ENCODE data around the gene CHL1. TPM values are rescaled to one million over a fixed set of nuclear protein-coding genes. Genes with fewer than 3 reads are reported as not detected.

CHL1 gene
- total and polyA plus RNA-seq, 7 donors = 0.43 to 1.9 (median 0.67) TPM

- TF ChIP-seq CTCF (IDR thresholded peaks at IDR 0.05) = no peak
- intact Hi-C loops (cut with DNase I) = no loop called here
Observed at GRCh38 chr3:249587-250262, 53.2 kb downstream of the CHL1 start.

DNA sequence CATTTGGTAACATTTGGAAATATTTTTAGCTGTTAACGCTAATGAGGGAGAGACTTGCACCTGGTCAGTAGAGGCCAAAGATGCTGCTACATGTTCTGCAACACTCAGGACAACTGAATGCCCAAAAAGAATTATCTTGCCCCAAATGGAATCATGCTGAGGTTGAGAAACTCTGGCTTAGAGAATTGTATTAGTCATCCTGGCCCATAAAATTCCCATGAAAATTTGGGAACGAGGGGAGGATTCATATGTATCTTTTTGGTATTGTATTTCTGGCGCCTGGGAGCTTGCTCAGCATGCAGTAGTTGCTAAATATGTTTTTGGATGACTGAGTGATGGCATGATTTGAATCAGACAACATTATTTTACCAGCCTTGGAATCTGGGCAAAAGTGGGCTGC, 59.9 kb downstream of the CHL1 start:
- no peak for DNase-seq
- WGBS, 3 donors = 56 to 79% (median 58%) methylated on average over 3 of the region's 3 CpGs
- Histone ChIP-seq H3K36me3 (ENCODE audit: insufficient read depth in 1 of 2, low read depth in 1 of 2) (no peaks in the 10 kb centered on the region), H3K4me1 (no peaks in the 10 kb centered on the region), H3K4me3 (no peak overlapping the region), H3K9me3 (no peaks in the 10 kb centered on the region), H3K27me3 (ENCODE audit: insufficient read depth in 3 of 3, low read length in 2 of 3) (no peaks in the 10 kb centered on the region), H3K27ac (no peak overlapping the region)
- no peak for TF ChIP-seq CTCF (IDR thresholded peaks at IDR 0.05)
- intact Hi-C loops (cut with DNase I) = no loop called here
- no peak for ATAC-seq

More at GRCh38 chr3:249587-250262, 53.2 kb downstream of the CHL1 start:
- H3K4me1 ChIP-seq = no peaks in the 10 kb centered on the region
- H3K9me3 ChIP-seq = no peaks in the 10 kb centered on the region
- H3K27ac ChIP-seq = no peak overlapping the region
- no peaks in the 10 kb centered on the region for H3K36me3 ChIP-seq (ENCODE audit: insufficient read depth in 1 of 2, low read depth in 1 of 2)
- H3K27me3 ChIP-seq (ENCODE audit: insufficient read depth in 3 of 3, low read length in 2 of 3) = no peaks in the 10 kb centered on the region
- no peak for ATAC-seq
- no peak overlapping the region for H3K4me3 ChIP-seq
- no peak for DNase-seq

DNA sequence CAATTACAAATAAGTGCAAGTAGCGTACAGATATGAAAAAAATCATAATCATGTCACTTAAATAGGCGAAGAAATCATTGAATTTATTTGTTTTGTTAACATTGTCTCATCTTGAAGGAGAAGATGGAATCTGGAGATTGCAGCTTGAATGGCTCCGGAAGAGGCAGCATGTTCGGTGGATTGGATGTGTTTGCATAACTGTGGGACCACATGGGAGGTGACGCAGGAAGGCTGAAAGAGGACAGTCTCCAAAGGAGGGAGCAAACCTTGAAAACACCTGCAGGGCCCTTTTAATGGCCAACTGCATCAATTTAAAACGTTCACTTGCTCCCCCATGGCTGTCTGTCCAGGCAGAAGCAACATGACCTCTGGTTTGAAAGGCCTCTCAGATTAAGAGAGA, 61.3 kb downstream of the CHL1 start:
- no peak for ATAC-seq
- no peak overlapping the region for H3K4me3 ChIP-seq
- no peak for TF ChIP-seq CTCF (IDR thresholded peaks at IDR 0.05)
- H3K27me3 ChIP-seq (ENCODE audit: insufficient read depth in 3 of 3, low read length in 2 of 3) = no peaks in the 10 kb centered on the region
- no peak for DNase-seq
- no peaks in the 10 kb centered on the region for H3K9me3 ChIP-seq
- H3K27ac ChIP-seq = no peak overlapping the region
- intact Hi-C loops (cut with DNase I) = no loop called here
- no peaks in the 10 kb centered on the region for H3K4me1 ChIP-seq
- no peaks in the 10 kb centered on the region for H3K36me3 ChIP-seq (ENCODE audit: insufficient read depth in 1 of 2, low read depth in 1 of 2)
- WGBS, 3 donors = 77 to 82% (median 77%) methylated on average over 6 of the region's 6 CpGs

- H3K9me3 ChIP-seq = no peaks in the 10 kb centered on the region
- DNase-seq = no peak
- TF ChIP-seq CTCF (IDR thresholded peaks at IDR 0.05) = no peak
- H3K36me3 ChIP-seq (ENCODE audit: insufficient read depth in 1 of 2, low read depth in 1 of 2) = no peaks in the 10 kb centered on the region
- H3K27ac ChIP-seq = no peak overlapping the region
- ATAC-seq = no peak
- WGBS, 3 donors = 83 to 89% (median 84%) methylated on average over 2 of the region's 2 CpGs
- no peak overlapping the region for H3K4me3 ChIP-seq
- intact Hi-C loops (cut with DNase I) = no loop called here
- no peaks in the 10 kb centered on the region for H3K4me1 ChIP-seq
- no peaks in the 10 kb centered on the region for H3K27me3 ChIP-seq (ENCODE audit: insufficient read depth in 3 of 3, low read length in 2 of 3)
Observed at GRCh38 chr3:260898-261297, 64.3 kb downstream of the CHL1 start.

GRCh38 chr3:263393-263792, 66.8 kb downstream of the CHL1 start:
- Histone ChIP-seq H3K4me3 (no peak overlapping the region), H3K27ac (no peak overlapping the region), H3K9me3 (no peaks in the 10 kb centered on the region), H3K36me3 (ENCODE audit: insufficient read depth in 1 of 2, low read depth in 1 of 2) (no peaks in the 10 kb centered on the region), H3K4me1 (no peaks in the 10 kb centered on the region), H3K27me3 (ENCODE audit: insufficient read depth in 3 of 3, low read length in 2 of 3) (no peaks in the 10 kb centered on the region)
- 61 to 93% (median 84%) methylated on average over 4 of the region's 4 CpGs for WGBS, 3 donors
- DNase-seq (no peak), ATAC-seq (no peak)
- intact Hi-C loops (cut with DNase I) = no loop called here
- no peak for TF ChIP-seq CTCF (IDR thresholded peaks at IDR 0.05)
